T-helper 2 cell treated with Interferon-gamma antibody and Interleukin-4, amounts not matched to agents 5 μg/mL and 100 μg/mL, for 36 hours (primary cell): ENCODE measurements around the gene POLD2.

Source experiments
- DNase-seq: peaks from one replicate; pipeline ENCODE4 v3.0.0; 2021; ENCODE audit warnings: low spot score
- H3K27ac Mint-ChIP-seq: one replicate; pipeline ENCODE4 v1.8.0; 2021; ENCODE audit warnings: mild to moderate bottlenecking, mixed read lengths
- H3K27me3 Mint-ChIP-seq: one replicate; pipeline ENCODE4 v1.8.0; 2021; ENCODE audit warnings: low read depth, mixed read lengths
- H3K36me3 Mint-ChIP-seq: one replicate; pipeline ENCODE4 v1.8.0; 2021; ENCODE audit warnings: low read depth, mixed read lengths
- H3K4me1 Mint-ChIP-seq: one replicate; pipeline ENCODE4 v1.8.0; 2021; ENCODE audit warnings: low read depth, mixed read lengths
- H3K4me3 Mint-ChIP-seq: one replicate; pipeline ENCODE4 v1.8.0; 2022; ENCODE audit warnings: mild to moderate bottlenecking, moderate library complexity, mixed read lengths
- H3K9me3 Mint-ChIP-seq: one replicate; pipeline ENCODE4 v1.8.0; 2021; ENCODE audit warnings: mixed read lengths

The POLD2 gene

GRCh38 chr7:44107961-44108767 lies 15.2 kb downstream of the POLD2 start:
- peaks cover 1% of the 10 kb centered on the region for H3K36me3 Mint-ChIP-seq
- no peaks in the 10 kb centered on the region for H3K9me3 Mint-ChIP-seq
- peaks cover 9% of the 10 kb centered on the region for H3K27me3 Mint-ChIP-seq
- H3K4me3 Mint-ChIP-seq: no peak overlapping the region
- H3K4me1 Mint-ChIP-seq: peaks cover 13% of the 10 kb centered on the region
- DNase-seq: no peak
- no peak overlapping the region for H3K27ac Mint-ChIP-seq

- H3K9me3 Mint-ChIP-seq: no peaks in the 10 kb centered on the region
- no peak overlapping the region for H3K4me3 Mint-ChIP-seq
- no peak overlapping the region for H3K27ac Mint-ChIP-seq
- no peaks in the 10 kb centered on the region for H3K36me3 Mint-ChIP-seq
- peaks cover 13% of the 10 kb centered on the region for H3K4me1 Mint-ChIP-seq
- DNase-seq: no peak
- peaks cover 9% of the 10 kb centered on the region for H3K27me3 Mint-ChIP-seq
Measured at GRCh38 chr7:44107116-44107960, 16.0 kb downstream of the POLD2 start.

- peaks cover 9% of the 10 kb centered on the region for H3K27me3 Mint-ChIP-seq
- DNase-seq: no peak
- no peaks in the 10 kb centered on the region for H3K9me3 Mint-ChIP-seq
- H3K4me1 Mint-ChIP-seq: peaks cover 13% of the 10 kb centered on the region
- H3K4me3 Mint-ChIP-seq: no peak overlapping the region
- H3K27ac Mint-ChIP-seq: no peak overlapping the region
- H3K36me3 Mint-ChIP-seq: no peaks in the 10 kb centered on the region
Measured at GRCh38 chr7:44106311-44107065, 16.9 kb downstream of the POLD2 start.

GRCh38 chr7:44105832-44106231 lies 17.5 kb downstream of the POLD2 start:
- Mint-ChIP-seq H3K36me3 (no peaks in the 10 kb centered on the region), H3K4me3 (peak overlapping the region; percentile 75), H3K27me3 (peaks cover 9% of the 10 kb centered on the region), H3K9me3 (no peaks in the 10 kb centered on the region), H3K27ac (peak overlapping the region; percentile 10), H3K4me1 (peaks cover 13% of the 10 kb centered on the region)
- no peak for DNase-seq

DNA sequence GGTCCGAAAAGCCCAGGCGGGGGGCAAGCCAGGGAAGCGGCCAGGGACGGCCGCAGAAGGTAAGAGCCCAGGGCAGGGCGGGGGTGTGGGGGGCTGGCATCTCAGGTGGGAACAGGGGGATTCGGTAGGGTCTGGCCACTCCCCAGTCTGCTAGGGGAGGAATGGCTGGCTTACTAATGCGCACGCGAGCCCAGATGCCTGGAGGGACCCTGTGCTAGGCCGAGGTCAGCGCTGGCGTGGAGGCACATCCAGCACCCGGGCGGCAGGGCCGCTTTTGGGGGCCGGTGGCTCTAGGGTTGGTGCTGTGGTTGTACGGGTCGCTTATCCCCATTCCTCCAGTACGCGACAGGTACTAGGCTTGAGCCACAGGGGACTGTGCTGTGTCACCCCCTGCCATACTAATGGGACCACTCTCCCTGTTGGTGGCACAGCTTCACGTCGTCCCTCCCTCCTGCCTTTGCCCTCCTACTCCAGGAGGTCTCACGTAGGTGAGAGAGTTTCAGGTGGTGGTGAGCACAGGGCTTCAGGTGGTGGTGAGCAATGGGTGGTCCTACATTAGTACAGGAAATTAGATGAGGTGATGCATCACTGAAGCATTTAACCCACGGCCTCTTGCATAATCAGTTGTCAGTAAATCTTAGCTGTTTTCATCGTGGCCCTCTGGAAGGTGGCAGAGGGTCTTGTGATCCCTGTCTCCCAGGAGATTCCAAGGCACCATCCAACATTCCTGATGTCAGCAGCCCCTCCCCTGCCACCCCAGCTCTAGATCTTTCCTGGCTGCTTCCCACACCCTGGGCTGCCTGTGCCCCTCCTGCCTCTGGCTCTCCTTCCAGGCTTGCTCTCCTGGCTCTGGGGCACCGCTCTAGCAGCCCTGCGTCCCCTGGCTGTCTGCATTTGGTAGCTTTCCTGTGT lies 18.2 kb downstream of the POLD2 start:
- Mint-ChIP-seq H3K9me3 (no peaks in the 10 kb centered on the region), H3K4me1 (peaks cover 13% of the 10 kb centered on the region), H3K36me3 (no peaks in the 10 kb centered on the region), H3K27ac (peak overlapping the region; percentile 63), H3K27me3 (peaks cover 9% of the 10 kb centered on the region), H3K4me3 (peak overlapping the region; percentile 81)
- no peak for DNase-seq

DNA sequence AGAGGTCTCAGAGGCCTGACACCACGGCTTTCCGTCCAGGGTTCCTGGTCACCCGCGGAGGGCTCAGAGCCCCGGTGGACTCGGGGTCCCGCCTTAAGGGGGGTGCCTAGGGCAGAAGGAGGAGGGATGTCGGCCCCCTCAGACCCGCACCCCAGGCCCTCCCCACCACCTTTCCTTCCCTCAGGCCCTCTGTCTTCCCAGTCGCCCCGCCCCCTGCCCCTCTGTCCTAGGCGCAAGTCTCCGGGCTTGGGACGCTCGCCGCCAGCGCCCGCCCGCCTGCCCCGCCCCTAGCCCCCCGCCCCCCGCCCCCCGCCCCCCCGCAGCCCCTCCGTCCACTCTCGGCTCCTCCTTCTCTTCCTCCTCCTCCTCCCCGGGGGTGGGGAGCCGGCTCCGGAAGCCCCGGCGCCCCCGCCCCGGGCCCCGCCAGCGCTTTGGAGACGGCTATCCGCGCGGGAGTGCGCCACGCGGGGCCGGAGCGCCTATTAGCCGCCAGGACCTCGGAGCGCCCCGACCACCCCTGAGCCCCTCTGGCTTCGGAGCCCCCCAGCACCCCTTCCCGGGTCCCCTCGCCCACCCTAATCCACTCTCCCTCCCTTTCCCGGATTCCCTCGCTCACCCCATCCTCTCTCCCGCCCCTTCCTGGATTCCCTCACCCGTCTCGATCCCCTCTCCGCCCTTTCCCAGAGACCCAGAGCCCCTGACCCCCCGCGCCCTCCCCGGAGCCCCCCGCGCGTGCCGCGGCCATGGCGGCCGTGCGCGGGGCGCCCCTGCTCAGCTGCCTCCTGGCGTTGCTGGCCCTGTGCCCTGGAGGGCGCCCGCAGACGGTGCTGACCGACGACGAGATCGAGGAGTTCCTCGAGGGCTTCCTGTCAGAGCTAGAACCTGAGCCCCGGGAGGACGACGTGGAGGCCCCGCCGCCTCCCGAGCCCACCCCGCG lies 19.2 kb downstream of the POLD2 start, which contains the start of gene AEBP1:
AEBP1 (plus strand) TSS at position 423 of the 937 bp plus-strand sequence; CDS start at position 744, 321 bp downstream.
- Mint-ChIP-seq H3K36me3 (no peaks in the 10 kb centered on the region), H3K4me1 (peaks cover 13% of the 10 kb centered on the region), H3K27me3 (peaks cover 9% of the 10 kb centered on the region), H3K9me3 (no peaks in the 10 kb centered on the region), H3K4me3 (peak within 1 kb of the TSS; percentile 81), H3K27ac (peak within 1 kb of the TSS; percentile 63)
- peak; percentile 30 for DNase-seq

GRCh38 chr7:44103566-44103922 lies 19.8 kb downstream of the POLD2 start:
- Mint-ChIP-seq H3K27me3 (peaks cover 9% of the 10 kb centered on the region), H3K27ac (no peak overlapping the region)

GRCh38 chr7:44102846-44103565 lies 20.3 kb downstream of the POLD2 start:
- no peaks in the 10 kb centered on the region for H3K36me3 Mint-ChIP-seq
- DNase-seq: no peak
- H3K27me3 Mint-ChIP-seq: peaks cover 9% of the 10 kb centered on the region
- H3K27ac Mint-ChIP-seq: no peak overlapping the region
- H3K9me3 Mint-ChIP-seq: no peaks in the 10 kb centered on the region
- H3K4me3 Mint-ChIP-seq: peak overlapping the region; percentile 69
- peaks cover 17% of the 10 kb centered on the region for H3K4me1 Mint-ChIP-seq

More at GRCh38 chr7:44103566-44103922, 19.8 kb downstream of the POLD2 start:
- H3K36me3 Mint-ChIP-seq: no peaks in the 10 kb centered on the region
- peak overlapping the region; percentile 69 for H3K4me3 Mint-ChIP-seq
- no peak for DNase-seq
- H3K9me3 Mint-ChIP-seq: no peaks in the 10 kb centered on the region
- peaks cover 15% of the 10 kb centered on the region for H3K4me1 Mint-ChIP-seq

GRCh38 chr7:44101966-44102845 lies 21.1 kb downstream of the POLD2 start:
- H3K27me3 Mint-ChIP-seq: peaks cover 9% of the 10 kb centered on the region
- no peak overlapping the region for H3K27ac Mint-ChIP-seq

GRCh38 chr7:44101303-44101965 lies 21.9 kb downstream of the POLD2 start:
- peaks cover 32% of the 10 kb centered on the region for H3K4me1 Mint-ChIP-seq
- no peak overlapping the region for H3K4me3 Mint-ChIP-seq
- H3K9me3 Mint-ChIP-seq: no peaks in the 10 kb centered on the region
- no peaks in the 10 kb centered on the region for H3K36me3 Mint-ChIP-seq
- H3K27ac Mint-ChIP-seq: no peak overlapping the region
- peaks cover 9% of the 10 kb centered on the region for H3K27me3 Mint-ChIP-seq
- DNase-seq: no peak

More at GRCh38 chr7:44101966-44102845, 21.1 kb downstream of the POLD2 start:
- Mint-ChIP-seq H3K4me1 (peaks cover 25% of the 10 kb centered on the region), H3K9me3 (no peaks in the 10 kb centered on the region), H3K36me3 (no peaks in the 10 kb centered on the region), H3K4me3 (no peak overlapping the region)
- no peak for DNase-seq
